Measurements from ENCODE around the gene AVPR2. TPM values are rescaled to one million over a fixed set of nuclear protein-coding genes. Genes with fewer than 3 reads are reported as not detected.

AVPR2 gene
- total RNA-seq, 1 experiment from 2014 or later = not detected

GRCh38 chrX:153871451-153871850, 33.0 kb upstream of the AVPR2 start:
- H3K4me3 ChIP-seq (ENCODE audit: low read depth, low read length) = no peak overlapping the region
- Mint-ChIP-seq H3K27ac (ENCODE audit: unreplicated experiment) (no peak overlapping the region), H3K36me3 (ENCODE audit: insufficient read depth, unreplicated experiment) (no peaks in the 10 kb centered on the region), H3K27me3 (ENCODE audit: insufficient read depth, unreplicated experiment) (peaks cover 4% of the 10 kb centered on the region), H3K4me3 (ENCODE audit: unreplicated experiment) (no peak overlapping the region), H3K4me1 (ENCODE audit: low read depth, unreplicated experiment) (no peaks in the 10 kb centered on the region), H3K9me3 (ENCODE audit: unreplicated experiment) (no peaks in the 10 kb centered on the region)
- no peak for DNase-seq
- no peaks in the 10 kb centered on the region for H3K36me3 ChIP-seq (ENCODE audit: control insufficient read depth, insufficient read depth, low read length)
- CTCF ChIA-PET = no interaction called here
- no TSS peak for BruUV-seq (replicated peaks)
- no peaks in the 10 kb centered on the region for H3K4me1 ChIP-seq
- intact Hi-C loops (cut with micrococcal nuclease; ENCODE audit: unreplicated experiment) = no loop called here
- H3K9me3 ChIP-seq = no peaks in the 10 kb centered on the region
- TF ChIP-seq, protein P1, sequence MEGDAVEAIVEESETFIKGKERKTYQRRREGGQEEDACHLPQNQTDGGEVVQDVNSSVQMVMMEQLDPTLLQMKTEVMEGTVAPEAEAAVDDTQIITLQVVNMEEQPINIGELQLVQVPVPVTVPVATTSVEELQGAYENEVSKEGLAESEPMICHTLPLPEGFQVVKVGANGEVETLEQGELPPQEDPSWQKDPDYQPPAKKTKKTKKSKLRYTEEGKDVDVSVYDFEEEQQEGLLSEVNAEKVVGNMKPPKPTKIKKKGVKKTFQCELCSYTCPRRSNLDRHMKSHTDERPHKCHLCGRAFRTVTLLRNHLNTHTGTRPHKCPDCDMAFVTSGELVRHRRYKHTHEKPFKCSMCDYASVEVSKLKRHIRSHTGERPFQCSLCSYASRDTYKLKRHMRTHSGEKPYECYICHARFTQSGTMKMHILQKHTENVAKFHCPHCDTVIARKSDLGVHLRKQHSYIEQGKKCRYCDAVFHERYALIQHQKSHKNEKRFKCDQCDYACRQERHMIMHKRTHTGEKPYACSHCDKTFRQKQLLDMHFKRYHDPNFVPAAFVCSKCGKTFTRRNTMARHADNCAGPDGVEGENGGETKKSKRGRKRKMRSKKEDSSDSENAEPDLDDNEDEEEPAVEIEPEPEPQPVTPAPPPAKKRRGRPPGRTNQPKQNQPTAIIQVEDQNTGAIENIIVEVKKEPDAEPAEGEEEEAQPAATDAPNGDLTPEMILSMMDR (IDR thresholded peaks at IDR 0.05; ENCODE audit: insufficient read depth in 1 of 2, low read depth in 1 of 2, low read length in 1 of 2, severe bottlenecking in 1 of 2, unreplicated experiment in 1 of 2) = no peak
- H3K27me3 ChIP-seq (replicated peaks; ENCODE audit: control insufficient read depth, insufficient read depth, low read length) = no peaks in the 10 kb centered on the region
- POLR2A ChIA-PET = no interaction called here

GRCh38 chrX:153871946-153872878, 32.3 kb upstream of the AVPR2 start:
- BruUV-seq (replicated peaks) = no TSS peak
- CTCF ChIA-PET = no interaction called here
- no peaks in the 10 kb centered on the region for H3K27me3 ChIP-seq (replicated peaks; ENCODE audit: control insufficient read depth, insufficient read depth, low read length)
- H3K27me3 Mint-ChIP-seq (ENCODE audit: insufficient read depth, unreplicated experiment) = peaks cover 4% of the 10 kb centered on the region
- H3K9me3 ChIP-seq = no peaks in the 10 kb centered on the region
- no peaks in the 10 kb centered on the region for H3K36me3 Mint-ChIP-seq (ENCODE audit: insufficient read depth, unreplicated experiment)
- no peak for DNase-seq
- POLR2A ChIA-PET = no interaction called here
- TF ChIP-seq, protein P1 (IDR thresholded peaks at IDR 0.05; ENCODE audit: insufficient read depth in 1 of 2, low read depth in 1 of 2, low read length in 1 of 2, severe bottlenecking in 1 of 2, unreplicated experiment in 1 of 2) = no peak
- no peak overlapping the region for H3K4me3 Mint-ChIP-seq (ENCODE audit: unreplicated experiment)
- no peaks in the 10 kb centered on the region for H3K36me3 ChIP-seq (ENCODE audit: control insufficient read depth, insufficient read depth, low read length)
- H3K9me3 Mint-ChIP-seq (ENCODE audit: unreplicated experiment) = no peaks in the 10 kb centered on the region
- H3K4me1 Mint-ChIP-seq (ENCODE audit: low read depth, unreplicated experiment) = no peaks in the 10 kb centered on the region
- no peak overlapping the region for H3K27ac Mint-ChIP-seq (ENCODE audit: unreplicated experiment)
- intact Hi-C loops (cut with micrococcal nuclease; ENCODE audit: unreplicated experiment) = no loop called here
- H3K4me3 ChIP-seq (ENCODE audit: low read depth, low read length) = no peak overlapping the region
- H3K4me1 ChIP-seq = no peaks in the 10 kb centered on the region

GRCh38 chrX:153873282-153874084, 31.0 kb upstream of the AVPR2 start:
- Mint-ChIP-seq H3K36me3 (ENCODE audit: insufficient read depth, unreplicated experiment) (no peaks in the 10 kb centered on the region), H3K4me1 (ENCODE audit: low read depth, unreplicated experiment) (no peaks in the 10 kb centered on the region), H3K4me3 (ENCODE audit: unreplicated experiment) (no peak overlapping the region), H3K27me3 (ENCODE audit: insufficient read depth, unreplicated experiment) (peaks cover 4% of the 10 kb centered on the region), H3K27ac (ENCODE audit: unreplicated experiment) (no peak overlapping the region), H3K9me3 (ENCODE audit: unreplicated experiment) (no peaks in the 10 kb centered on the region)
- BruUV-seq (replicated peaks) = no TSS peak
- no peaks in the 10 kb centered on the region for H3K27me3 ChIP-seq (replicated peaks; ENCODE audit: control insufficient read depth, insufficient read depth, low read length)
- H3K36me3 ChIP-seq (ENCODE audit: control insufficient read depth, insufficient read depth, low read length) = no peaks in the 10 kb centered on the region
- ChIA-PET POLR2A (no interaction called here), CTCF (no interaction called here)
- no peak overlapping the region for H3K4me3 ChIP-seq (ENCODE audit: low read depth, low read length)
- TF ChIP-seq, protein P1 (IDR thresholded peaks at IDR 0.05; ENCODE audit: insufficient read depth in 1 of 2, low read depth in 1 of 2, low read length in 1 of 2, severe bottlenecking in 1 of 2, unreplicated experiment in 1 of 2) = no peak
- no peak for DNase-seq
- H3K4me1 ChIP-seq = no peaks in the 10 kb centered on the region
- intact Hi-C loops (cut with micrococcal nuclease; ENCODE audit: unreplicated experiment) = no loop called here
- no peaks in the 10 kb centered on the region for H3K9me3 ChIP-seq

All from Caco-2 (cell line).